Ovary (tissue), 9 donors: Measurements from ENCODE around the gene DLEC1. TPM values are rescaled to one million over a fixed set of nuclear protein-coding genes. Genes with fewer than 3 reads are reported as not detected.

ENCODE experiments used
- DNase-seq, 5 donors: peaks; one replicate each; pipeline ENCODE4 v3.0.0-alpha.2; 2019 to 2020
- H3K27ac ChIP-seq, 2 donors: fragments of 200-600 bp; one replicate each; pipeline versions ENCODE4 v1.5.1 to v1.8.0; 2019 to 2022
- H3K27me3 ChIP-seq: fragments of 200-600 bp; one replicate; pipeline ENCODE4 v1.8.0; 2022
- H3K36me3 ChIP-seq: fragments of 200-600 bp; sonication (generic); one replicate; pipeline ENCODE4 v1.5.1; 2019
- H3K4me1 ChIP-seq: one replicate; pipeline ENCODE4 v1.8.1; 2013; ENCODE audit warnings: mild to moderate bottlenecking, moderate library complexity; ENCODE audit not compliant: insufficient read depth
- H3K4me3 ChIP-seq: fragments of 200-600 bp; sonication (generic); one replicate; pipeline ENCODE4 v1.5.1; 2017
- H3K9me3 ChIP-seq, 2 donors: fragments of 200-600 bp in 1 of 2; sonication (generic) in 1 of 2; one replicate each; pipeline versions ENCODE4 v1.5.1 to v1.8.1; 2013 to 2019; ENCODE audit warnings: mild to moderate bottlenecking in 1 of 2, moderate library complexity in 1 of 2
- EP300 ChIP-seq: sonication (generic); formaldehyde crosslinking; IDR thresholded peaks from one replicate; pipeline ENCODE4 v1.6.1; 2017; ENCODE audit warnings: antibody characterized with exemption
- POLR2A ChIP-seq: fragments of 450-650 bp; IDR thresholded peaks from one replicate; pipeline ENCODE4 v1.6.1; 2017; ENCODE audit warnings: antibody characterized with exemption, mild to moderate bottlenecking, moderate library complexity
- WGBS, 3 donors: extraction: QIAGEN DNeasy Blood & Tissue Kit in 1 of 3; methylation state at CpG; one replicate each; pipeline versions ENCODE4 v1.1.5 to v1.1.7; 2013 to 2017; 5-methylcytosine and 5-hydroxymethylcytosine counted together
- intact Hi-C, 4 donors: fragments of 100-400 bp; cut with DNase I; formaldehyde crosslinking; loops; one replicate each; pipeline versions ENCODE4 v1.11.0 to v1.15.1; 2022 to 2023
- polyA plus RNA-seq, 2 donors: library from polyadenylated mRNA; stranded (reverse); fragments of 200-250 nt in 1 of 2; fragments of 350-450 nt in 1 of 2; fragmentation: Illumina TruSeq in 1 of 2; extraction: RNeasy Lipid Tissue Mini Kit (QIAGEN cat#74804) in 1 of 2; gene quantifications; one replicate each; pipeline ENCODE4 v1.2.3, GENCODE V29; 2013 to 2014
- total RNA-seq, 7 donors: library from RNA; depleted of rRNA in 2 of 7; stranded (reverse); fragments of >200 nt in 2 of 7; fragmentation: NEBNext Ultra II Directional in 3 of 7; extraction: Animal tissue kit (Norgen Biotek cat#: 25700) in 3 of 7; gene quantifications; one replicate each; pipeline versions ENCODE4 v1.1.0 to v1.2.4, GENCODE V29; 2016 to 2023
- TF ChIP-seq, protein P1 (sequence below), 3 donors: fragments of 450-650 bp in 2 of 3; fragments of 200-600 bp in 1 of 3; IDR thresholded peaks; one replicate each; pipeline versions ENCODE4 v1.5.1 to v1.8.0; 2016 to 2022; ENCODE audit warnings: antibody characterized with exemption in 3 of 3, mild to moderate bottlenecking in 1 of 3
- donor health status: DM: no; HTN: no; CAD: no; lungs with moderate emphysema.
- donor health status: DM: no; HTN: no; CAD: no.
- donor health status: Bipolar disorder and iron deficiency.
- donor health status: DM: yes; HTN: yes; CAD: no.
- donor health status: DM: no; HTN: no; CAD: no.
- donor health status: DM: yes; HTN: yes; CAD: no.

DLEC1 gene
- total and polyA plus RNA-seq, 9 donors, result 0.93 to 23.8 (median 3.0) TPM

DNA sequence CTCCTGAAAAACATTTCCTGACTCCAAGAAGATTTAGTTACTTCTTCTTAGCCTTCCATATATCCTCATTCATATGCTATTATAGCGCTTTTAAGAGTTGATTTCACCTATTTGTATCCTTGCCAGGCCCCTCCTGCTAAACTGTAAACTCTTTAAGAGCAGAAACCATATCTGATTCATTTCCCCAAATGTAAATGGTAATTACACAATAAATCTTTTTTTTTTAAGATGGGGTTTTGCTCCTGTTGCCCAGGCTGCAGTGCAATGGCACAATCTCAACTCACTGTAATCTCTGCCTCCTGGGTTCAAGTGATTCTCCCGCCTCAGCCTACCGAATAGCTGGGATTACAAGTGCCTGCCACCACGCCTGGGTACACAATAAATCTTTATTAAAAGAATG, 4.5 kb downstream of the DLEC1 start:
- no peak overlapping the region for H3K4me3 ChIP-seq
- H3K9me3 ChIP-seq, result no peaks in the 10 kb centered on the region
- no peaks in the 10 kb centered on the region for H3K36me3 ChIP-seq
- no peaks in the 10 kb centered on the region for H3K27me3 ChIP-seq
- peaks cover 2% of the 10 kb centered on the region for H3K4me1 ChIP-seq
- intact Hi-C loops, result no loop called here
- TF ChIP-seq, protein P1, sequence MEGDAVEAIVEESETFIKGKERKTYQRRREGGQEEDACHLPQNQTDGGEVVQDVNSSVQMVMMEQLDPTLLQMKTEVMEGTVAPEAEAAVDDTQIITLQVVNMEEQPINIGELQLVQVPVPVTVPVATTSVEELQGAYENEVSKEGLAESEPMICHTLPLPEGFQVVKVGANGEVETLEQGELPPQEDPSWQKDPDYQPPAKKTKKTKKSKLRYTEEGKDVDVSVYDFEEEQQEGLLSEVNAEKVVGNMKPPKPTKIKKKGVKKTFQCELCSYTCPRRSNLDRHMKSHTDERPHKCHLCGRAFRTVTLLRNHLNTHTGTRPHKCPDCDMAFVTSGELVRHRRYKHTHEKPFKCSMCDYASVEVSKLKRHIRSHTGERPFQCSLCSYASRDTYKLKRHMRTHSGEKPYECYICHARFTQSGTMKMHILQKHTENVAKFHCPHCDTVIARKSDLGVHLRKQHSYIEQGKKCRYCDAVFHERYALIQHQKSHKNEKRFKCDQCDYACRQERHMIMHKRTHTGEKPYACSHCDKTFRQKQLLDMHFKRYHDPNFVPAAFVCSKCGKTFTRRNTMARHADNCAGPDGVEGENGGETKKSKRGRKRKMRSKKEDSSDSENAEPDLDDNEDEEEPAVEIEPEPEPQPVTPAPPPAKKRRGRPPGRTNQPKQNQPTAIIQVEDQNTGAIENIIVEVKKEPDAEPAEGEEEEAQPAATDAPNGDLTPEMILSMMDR (IDR thresholded peaks at IDR 0.05), result no peak
- TF ChIP-seq EP300, result no peak
- no peak for DNase-seq
- H3K27ac ChIP-seq, result no peak overlapping the region
- 85 to 88% (median 87%) methylated on average over 4 of the region's 4 CpGs for WGBS, 3 donors

DNA sequence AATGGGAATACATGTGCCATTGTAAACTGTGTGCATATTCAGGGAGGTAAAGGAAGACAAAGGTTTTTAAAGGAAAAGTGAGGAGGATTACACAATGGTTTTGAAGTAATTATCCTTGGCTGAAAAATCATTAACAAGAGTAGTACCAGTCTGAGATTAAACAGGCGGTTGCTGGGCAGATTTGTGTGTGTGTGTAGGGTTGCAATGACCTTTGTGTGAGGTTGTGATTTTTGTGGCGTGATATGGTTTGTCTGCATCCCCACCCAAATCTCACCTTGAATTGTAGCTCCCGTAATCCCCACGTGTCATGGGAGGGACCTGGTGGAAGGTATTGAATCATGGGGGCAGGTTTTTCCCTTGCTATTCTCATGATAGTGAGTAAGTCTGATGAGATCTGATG, 7.0 kb downstream of the DLEC1 start:
- TF ChIP-seq, protein P1 (IDR thresholded peaks at IDR 0.05), result no peak
- no peak for TF ChIP-seq POLR2A
- no peak for TF ChIP-seq EP300
- Histone ChIP-seq H3K36me3 (no peaks in the 10 kb centered on the region), H3K27ac (no peak overlapping the region), H3K27me3 (no peaks in the 10 kb centered on the region), H3K4me1 (no peaks in the 10 kb centered on the region), H3K4me3 (no peak overlapping the region), H3K9me3 (no peaks in the 10 kb centered on the region)
- no peak for DNase-seq
- 89 to 91% (median 90%) methylated on average over 4 of the region's 4 CpGs for WGBS, 3 donors
- intact Hi-C loops, result no loop called here

DNA sequence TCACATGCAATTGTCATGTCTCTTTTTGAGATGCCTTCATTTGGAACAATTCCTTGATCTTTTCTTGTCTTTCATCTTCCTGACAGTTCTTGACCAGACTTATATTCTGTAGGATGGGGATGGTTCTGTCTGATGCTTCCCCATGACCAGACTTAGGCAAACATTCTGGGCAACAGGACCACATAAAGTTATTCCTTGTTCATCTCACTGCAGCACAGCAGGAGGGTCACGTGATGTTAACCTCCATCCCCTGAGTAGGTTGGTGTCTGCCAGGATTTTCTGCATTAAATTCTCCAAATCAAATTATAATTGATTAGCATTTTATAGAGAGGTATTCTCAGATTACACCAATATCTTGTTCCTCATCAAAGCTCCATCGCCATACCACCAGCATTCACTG, 7.8 kb downstream of the DLEC1 start:
- 93 to 97% (median 94%) methylated on average over 2 of the region's 2 CpGs for whole genome bisulfite sequencing, 3 donors
- DNase-seq, result no peak
- no peak overlapping the region for H3K27ac ChIP-seq
- H3K27me3 ChIP-seq, result no peaks in the 10 kb centered on the region
- TF ChIP-seq POLR2A (no peak), EP300 (no peak)
- TF ChIP-seq, protein P1 (IDR thresholded peaks at IDR 0.05), result no peak
- no peaks in the 10 kb centered on the region for H3K4me1 ChIP-seq
- no peaks in the 10 kb centered on the region for H3K36me3 ChIP-seq
- no peak overlapping the region for H3K4me3 ChIP-seq
- intact Hi-C loops, result no loop called here
- no peaks in the 10 kb centered on the region for H3K9me3 ChIP-seq

DNA sequence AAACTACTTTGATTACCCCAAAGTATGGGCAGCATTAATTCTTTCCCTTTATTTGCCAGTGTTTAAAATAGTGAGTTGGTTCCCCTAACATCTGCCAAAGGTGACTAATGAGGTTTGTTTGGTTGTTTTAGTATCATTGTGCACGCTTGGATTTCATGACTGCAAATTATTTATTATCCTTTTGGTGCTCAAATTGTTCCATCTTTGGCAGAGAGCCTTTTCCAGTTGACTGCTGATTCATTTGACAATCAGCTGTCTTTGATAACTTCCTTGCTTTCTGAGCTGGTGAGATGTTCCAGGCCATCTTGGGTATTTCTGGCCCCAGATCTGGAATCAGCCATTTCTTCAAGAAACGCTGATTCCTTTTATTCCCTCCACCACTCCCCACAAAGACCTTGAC, 8.9 kb downstream of the DLEC1 start:
- Histone ChIP-seq H3K36me3 (no peaks in the 10 kb centered on the region), H3K27me3 (no peaks in the 10 kb centered on the region), H3K4me3 (no peak overlapping the region), H3K27ac (no peak overlapping the region), H3K9me3 (no peaks in the 10 kb centered on the region), H3K4me1 (no peaks in the 10 kb centered on the region)
- intact Hi-C loops, result no loop called here
- WGBS, 3 donors, result 20 to 26% (median 26%) methylated on average over 2 of the region's 2 CpGs
- TF ChIP-seq POLR2A, result no peak
- no peak for TF ChIP-seq EP300
- TF ChIP-seq, protein P1 (IDR thresholded peaks at IDR 0.05), result no peak
- DNase-seq, result no peak
